Measurements from ENCODE around the gene SHISA5. TPM values are rescaled to one million over a fixed set of nuclear protein-coding genes. Genes with fewer than 3 reads are reported as not detected.

SHISA5 gene
- total RNA-seq, 2 donors from 2014 or later, result 66.9 to 120 TPM

- Histone ChIP-seq H3K9me3 (no peaks in the 10 kb centered on the region), H3K36me3 (no peaks in the 10 kb centered on the region), H3K4me3 (no peak overlapping the region), H3K4me1 (peaks cover 0 to 26% of the 10 kb centered on the region in 2 donors), H3K27me3 (no peaks in the 10 kb centered on the region), H3K27ac (no peak overlapping the region)
- no peak for DNase-seq (ENCODE audit: low spot score)
- no peak for TF ChIP-seq CTCF (IDR thresholded peaks at IDR 0.05)
These were observed 2.1 kb upstream of the SHISA5 start for GRCh38 chr3:48505968-48506504.

- no peaks in the 10 kb centered on the region for H3K9me3 ChIP-seq
- TF ChIP-seq CTCF (IDR thresholded peaks at IDR 0.05), result no peak
- no peak for DNase-seq (ENCODE audit: low spot score)
- no peak overlapping the region for H3K4me3 ChIP-seq
- H3K27ac ChIP-seq, result peak overlapping the region; percentile 89 to 90
- peaks cover 0 to 26% of the 10 kb centered on the region in 2 donors for H3K4me1 ChIP-seq
- no peaks in the 10 kb centered on the region for H3K27me3 ChIP-seq
- no peaks in the 10 kb centered on the region for H3K36me3 ChIP-seq
These were observed 1.2 kb upstream of the SHISA5 start for GRCh38 chr3:48505146-48505545.

GRCh38 chr3:48503401-48504050, 448 bp downstream of the SHISA5 start:
- no peak for TF ChIP-seq CTCF (IDR thresholded peaks at IDR 0.05)
- no peaks in the 10 kb centered on the region for H3K9me3 ChIP-seq
- H3K27me3 ChIP-seq, result no peaks in the 10 kb centered on the region
- peak overlapping the region; percentile 55 to 74 for H3K4me3 ChIP-seq
- DNase-seq (ENCODE audit: low spot score), result peak; percentile 86
- H3K4me1 ChIP-seq, result peaks cover 0 to 26% of the 10 kb centered on the region in 2 donors
- peak overlapping the region; percentile 89 to 90 for H3K27ac ChIP-seq
- H3K36me3 ChIP-seq, result no peaks in the 10 kb centered on the region

GRCh38 chr3:48502728-48503168, 1.2 kb downstream of the SHISA5 start:
- no peak for DNase-seq (ENCODE audit: low spot score)
- Histone ChIP-seq H3K4me3 (peak overlapping the region; percentile 55 to 74), H3K27ac (peak overlapping the region; percentile 89 to 90), H3K9me3 (no peaks in the 10 kb centered on the region), H3K4me1 (peaks cover 0 to 26% of the 10 kb centered on the region in 2 donors), H3K36me3 (no peaks in the 10 kb centered on the region), H3K27me3 (no peaks in the 10 kb centered on the region)
- TF ChIP-seq CTCF (IDR thresholded peaks at IDR 0.05), result no peak

GRCh38 chr3:48502121-48502520, 1.9 kb downstream of the SHISA5 start:
- Histone ChIP-seq H3K36me3 (no peaks in the 10 kb centered on the region), H3K27ac (no peak overlapping the region), H3K9me3 (no peaks in the 10 kb centered on the region), H3K27me3 (no peaks in the 10 kb centered on the region), H3K4me3 (no peak overlapping the region), H3K4me1 (peaks cover 0 to 26% of the 10 kb centered on the region in 2 donors)
- no peak for DNase-seq (ENCODE audit: low spot score)
- no peak for TF ChIP-seq CTCF (IDR thresholded peaks at IDR 0.05)
